Activated CD8-positive, alpha-beta memory T cell treated with anti-CD3 and anti-CD28 coated beads, Interleukin-2, amount 10 ng/mL, durations not matched to agents 7 days and 5 days (primary cell): ENCODE measurements around the gene KIAA0753. TPM values are rescaled to one million over a fixed set of nuclear protein-coding genes. Genes with fewer than 3 reads are reported as not detected.

Experiments
- ATAC-seq: fragments of 150-1000 bp; cut with Tn5 transposase; one replicate; pipeline ENCODE4 v1.10.0; 2021; ENCODE audit warnings: moderate library complexity
- CTCF ChIA-PET: fragments of 350-600 bp; sonication (Branson Sonifier 250); formaldehyde crosslinking; loops from one replicate; lab custom pipeline; 2021; ENCODE audit warnings: antibody characterized with exemption; lab: Charles Lee
- DNase-seq: peaks from one replicate; pipeline ENCODE4 v3.0.0-alpha.2; 2020
- H3K27ac Mint-ChIP-seq: one replicate; pipeline ENCODE4 v1.8.0; 2021; ENCODE audit warnings: mild to moderate bottlenecking, mixed read lengths
- H3K27me3 Mint-ChIP-seq: one replicate; pipeline ENCODE4 v1.8.0; 2021; ENCODE audit warnings: mixed read lengths
- H3K36me3 Mint-ChIP-seq: one replicate; pipeline ENCODE4 v1.8.0; 2021; ENCODE audit warnings: mild to moderate bottlenecking, mixed read lengths
- H3K4me1 Mint-ChIP-seq: one replicate; pipeline ENCODE4 v1.8.0; 2021; ENCODE audit warnings: mixed read lengths
- H3K4me3 Mint-ChIP-seq: one replicate; pipeline ENCODE4 v1.8.0; 2021; ENCODE audit warnings: mild to moderate bottlenecking, moderate library complexity, mixed read lengths
- H3K9me3 Mint-ChIP-seq: one replicate; pipeline ENCODE4 v1.8.0; 2022; ENCODE audit warnings: low read depth, mixed read lengths
- total RNA-seq, 2 experiments: library from RNA; stranded (reverse); gene quantifications; one replicate each; pipeline ENCODE4 v1.2.3, GENCODE V29; 2021

KIAA0753 gene
- total RNA-seq, 2 experiments from 2014 or later: 16.5 to 18.0 TPM

DNA sequence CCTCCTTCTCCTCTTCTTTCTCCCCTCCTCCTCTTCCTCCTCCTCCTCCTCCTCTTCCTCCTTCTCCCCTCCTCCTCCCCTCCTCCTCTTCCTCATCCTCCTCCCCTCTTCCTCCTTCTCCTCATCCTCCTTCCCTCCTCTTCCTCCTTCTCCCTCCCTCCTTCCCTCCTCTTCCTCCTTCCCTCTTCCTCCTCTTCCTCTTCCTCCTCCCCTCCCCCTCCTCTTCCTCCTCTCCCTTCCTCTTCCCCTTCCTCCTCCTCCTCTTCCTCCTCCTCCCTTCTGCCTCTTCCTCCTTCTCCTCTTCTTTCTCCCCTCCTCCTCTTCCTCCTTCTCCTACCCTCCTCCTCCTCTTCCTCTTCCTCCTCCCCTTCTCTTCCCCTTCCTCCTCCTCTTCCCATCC is 79.1 kb downstream of the KIAA0753 start:
- H3K27me3 Mint-ChIP-seq: peaks cover 29% of the 10 kb centered on the region
- no peak overlapping the region for H3K27ac Mint-ChIP-seq
- CTCF ChIA-PET: no interaction called here
- no peak overlapping the region for H3K4me3 Mint-ChIP-seq
- H3K9me3 Mint-ChIP-seq: no peaks in the 10 kb centered on the region
- ATAC-seq: no peak
- H3K4me1 Mint-ChIP-seq: no peaks in the 10 kb centered on the region
- DNase-seq: no peak
- H3K36me3 Mint-ChIP-seq: no peaks in the 10 kb centered on the region

DNA sequence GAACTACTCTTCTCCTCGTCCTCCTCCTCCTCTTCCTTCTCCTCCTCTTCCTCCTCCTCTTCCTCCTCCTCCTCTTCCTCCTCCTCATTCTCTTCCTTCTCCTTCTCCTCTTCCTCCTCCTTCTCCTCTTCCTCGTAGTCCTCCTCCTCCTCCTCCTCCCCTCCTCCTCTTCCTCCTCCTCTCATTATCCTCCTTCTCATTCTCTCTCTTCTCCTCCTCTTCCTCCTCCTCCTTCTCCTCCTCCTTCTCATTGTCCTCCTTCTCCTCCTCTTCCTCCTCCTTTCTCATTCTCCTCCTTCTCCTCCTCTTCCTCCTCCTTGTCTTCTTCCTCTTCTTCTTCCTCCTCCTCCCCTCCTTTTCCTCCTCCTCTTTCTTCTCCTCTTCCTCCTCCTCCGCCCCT is 80.0 kb downstream of the KIAA0753 start:
- no peak for ATAC-seq
- no peak overlapping the region for H3K27ac Mint-ChIP-seq
- CTCF ChIA-PET: interaction anchor here (1.0 kb wide), 1 partner anchor 89 kb away, joined by 3 read pairs; no protein-coding TSS in a partner anchor
- no peaks in the 10 kb centered on the region for H3K9me3 Mint-ChIP-seq
- no peak overlapping the region for H3K4me3 Mint-ChIP-seq
- DNase-seq: no peak
- peaks cover 30% of the 10 kb centered on the region for H3K27me3 Mint-ChIP-seq
- no peaks in the 10 kb centered on the region for H3K36me3 Mint-ChIP-seq
- peaks cover under 1% of the 10 kb centered on the region for H3K4me1 Mint-ChIP-seq

DNA sequence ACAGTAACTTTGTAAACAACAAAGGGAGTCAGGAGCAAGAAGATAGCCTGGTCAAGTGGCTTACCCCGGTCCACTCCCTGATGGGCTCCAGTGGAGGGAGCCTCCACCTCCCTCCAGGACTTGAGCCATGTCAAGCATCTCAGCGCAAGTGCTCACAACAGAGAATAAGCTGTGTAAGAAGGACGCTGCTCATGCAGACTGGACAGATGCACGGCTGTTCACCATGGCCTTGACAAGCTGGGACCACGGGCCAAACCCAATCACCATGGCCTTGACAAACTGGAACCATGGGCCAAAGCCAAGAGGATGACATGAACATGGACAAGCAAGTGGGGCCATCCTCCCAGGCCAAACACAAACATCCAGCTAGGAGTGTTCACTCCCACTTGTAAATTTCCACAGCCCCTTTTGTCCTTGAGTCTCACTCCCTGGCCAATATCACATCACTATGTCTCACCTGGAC is 80.7 kb downstream of the KIAA0753 start:
- Mint-ChIP-seq H3K4me3 (no peak overlapping the region), H3K36me3 (no peaks in the 10 kb centered on the region), H3K27ac (no peak overlapping the region), H3K9me3 (no peaks in the 10 kb centered on the region), H3K27me3 (peaks cover 37% of the 10 kb centered on the region), H3K4me1 (peaks cover 4% of the 10 kb centered on the region)
- DNase-seq (no peak), ATAC-seq (no peak)
- CTCF ChIA-PET: interaction anchor here (1.0 kb wide), 2 partner anchors 88 to 105 kb away, joined by 3 read pairs; no protein-coding TSS in a partner anchor

DNA sequence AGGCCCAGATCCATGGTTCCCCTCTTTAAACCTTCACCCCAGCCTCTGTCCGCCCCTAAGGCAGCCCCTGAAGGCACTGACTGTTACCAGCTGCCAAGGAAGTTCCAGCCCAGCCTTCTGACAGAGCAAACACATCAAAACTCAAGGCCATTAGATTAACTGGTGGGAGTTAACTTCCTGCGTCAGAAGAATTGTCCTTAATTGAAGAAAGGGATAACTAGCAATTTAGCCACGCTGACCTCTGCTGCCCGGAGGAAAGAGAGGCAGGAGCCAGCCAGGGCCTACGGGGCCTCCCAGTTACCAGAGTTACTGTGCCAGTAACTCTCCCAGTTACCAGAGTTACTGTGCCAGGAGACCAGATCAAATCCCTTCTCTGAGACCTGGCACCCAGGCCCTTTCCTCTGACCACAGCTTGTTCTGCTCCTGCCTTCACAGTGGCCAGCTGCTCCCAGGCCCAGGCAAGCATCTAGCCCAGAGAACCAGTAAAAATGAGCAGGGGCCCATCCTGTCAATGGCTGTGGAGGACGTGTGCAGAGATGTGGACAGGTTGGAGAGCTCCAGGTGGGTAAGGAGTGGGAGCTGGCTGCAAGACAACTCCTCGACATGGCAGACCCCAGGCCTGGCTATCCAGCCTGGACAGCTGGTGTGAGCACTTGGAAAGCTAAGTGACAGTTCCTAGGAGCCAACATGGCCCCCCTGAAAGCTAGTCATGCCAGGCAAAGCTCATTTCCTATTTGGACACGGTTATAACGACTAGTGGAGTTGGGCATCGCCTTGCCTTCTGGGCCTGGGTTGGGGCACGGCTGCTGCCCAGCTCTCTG is 81.4 kb downstream of the KIAA0753 start:
- Mint-ChIP-seq H3K4me1 (peaks cover 4% of the 10 kb centered on the region), H3K36me3 (no peaks in the 10 kb centered on the region), H3K27me3 (peaks cover 44% of the 10 kb centered on the region), H3K4me3 (no peak overlapping the region), H3K27ac (no peak overlapping the region), H3K9me3 (no peaks in the 10 kb centered on the region)
- DNase-seq: no peak
- ATAC-seq: no peak
- CTCF ChIA-PET: interaction anchor here (1.0 kb wide), 1 partner anchor 104 kb away, joined by 3 read pairs; no protein-coding TSS in a partner anchor

DNA sequence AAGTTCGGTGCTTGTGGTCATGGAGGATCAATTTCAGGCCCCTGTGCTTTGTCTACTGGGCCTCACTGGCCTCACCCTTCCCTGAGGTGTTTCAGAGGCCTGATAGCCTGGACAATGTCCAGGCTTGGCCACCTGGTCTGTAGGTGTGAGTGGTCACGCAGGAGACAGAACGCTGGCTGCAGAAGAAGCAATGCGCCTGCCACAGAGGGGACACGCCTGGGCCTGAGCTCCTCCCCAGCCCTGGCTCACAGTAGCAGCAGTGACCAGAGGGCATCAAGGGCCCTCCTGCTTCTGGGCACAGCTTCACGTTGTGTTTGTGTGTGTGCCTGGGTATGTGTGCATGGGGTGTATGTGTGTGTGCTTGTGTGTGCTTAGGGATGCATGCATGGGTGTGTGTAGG is 82.2 kb downstream of the KIAA0753 start:
- no peak for DNase-seq
- Mint-ChIP-seq H3K4me3 (no peak overlapping the region), H3K4me1 (peaks cover 4% of the 10 kb centered on the region), H3K9me3 (no peaks in the 10 kb centered on the region), H3K36me3 (no peaks in the 10 kb centered on the region), H3K27ac (no peak overlapping the region), H3K27me3 (peaks cover 50% of the 10 kb centered on the region)
- CTCF ChIA-PET: no interaction called here
- ATAC-seq: no peak

DNA sequence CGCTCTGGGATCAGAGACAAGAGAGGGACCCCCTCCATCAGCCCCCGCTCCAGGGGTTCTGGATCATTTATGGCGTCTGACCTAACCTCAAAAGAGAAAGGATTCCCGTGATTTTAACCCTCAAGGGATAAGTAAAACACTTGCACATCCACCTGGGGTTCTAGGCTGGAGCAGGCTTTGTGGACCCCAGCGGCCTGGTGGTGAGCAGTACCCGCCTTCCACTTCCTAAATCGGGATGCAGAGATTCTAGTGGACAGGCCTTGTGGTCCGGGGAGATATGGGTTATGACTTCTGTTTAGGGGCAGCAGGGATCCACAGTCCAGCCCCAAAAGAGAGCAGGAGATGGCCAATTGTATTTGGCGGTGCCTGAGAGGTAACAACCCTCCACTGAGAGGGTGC is 83.5 kb downstream of the KIAA0753 start:
- no peak overlapping the region for H3K27ac Mint-ChIP-seq
- no peak overlapping the region for H3K4me3 Mint-ChIP-seq
- H3K36me3 Mint-ChIP-seq: no peaks in the 10 kb centered on the region
- peaks cover 4% of the 10 kb centered on the region for H3K4me1 Mint-ChIP-seq
- no peaks in the 10 kb centered on the region for H3K9me3 Mint-ChIP-seq
- CTCF ChIA-PET: no interaction called here
- peaks cover 55% of the 10 kb centered on the region for H3K27me3 Mint-ChIP-seq
- no peak for ATAC-seq
- DNase-seq: no peak

DNA sequence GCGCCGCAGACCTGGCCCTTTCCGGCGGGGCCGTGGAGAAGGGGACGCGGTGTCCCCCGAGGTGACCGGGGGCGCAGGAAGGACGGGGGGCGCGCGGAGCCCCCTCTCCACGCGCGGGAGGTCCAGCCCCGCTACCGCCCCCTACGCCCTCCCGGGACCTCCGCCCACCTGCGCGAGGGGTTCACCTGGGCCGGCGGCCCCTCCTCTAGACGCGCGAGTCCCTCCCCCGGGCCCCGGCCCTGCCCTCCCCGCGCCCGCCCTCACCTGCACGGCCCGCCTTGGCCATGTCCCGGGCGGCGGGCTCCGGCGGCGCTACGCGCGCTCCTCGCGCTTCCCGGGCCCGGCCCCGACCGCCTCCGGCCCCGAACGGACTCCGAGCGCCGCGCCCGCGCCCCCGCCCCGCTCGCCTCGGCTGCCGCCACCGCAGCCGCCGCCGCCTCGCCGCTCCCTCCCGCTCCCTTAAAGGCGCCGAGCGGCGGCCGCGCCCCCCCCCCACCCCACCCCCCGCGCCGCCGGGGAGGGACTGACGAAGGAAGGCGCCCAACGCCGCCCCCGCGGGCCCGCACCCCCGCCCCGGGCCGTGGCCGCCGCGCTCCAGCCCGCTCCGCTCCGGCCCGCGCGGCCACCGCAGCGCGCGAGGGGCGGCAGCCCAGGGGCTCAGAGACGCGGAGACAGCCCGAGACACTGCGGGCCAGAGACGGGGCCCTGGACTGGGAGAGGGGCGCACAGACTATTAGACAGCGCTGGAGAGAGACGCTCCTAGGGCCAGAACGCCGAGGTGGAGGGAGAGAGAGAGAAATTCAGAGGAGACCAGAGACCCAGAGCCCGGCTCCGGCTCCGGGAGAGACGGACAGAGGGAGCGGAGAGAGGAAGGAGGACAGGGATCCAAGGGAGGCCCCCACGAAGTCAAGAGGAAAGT is 84.1 kb downstream of the KIAA0753 start, which contains the start of gene PITPNM3:
PITPNM3 (minus strand) TSS at position 435 of the 919 bp plus-strand sequence; CDS start at position 286, 149 bp downstream.
- no peak for ATAC-seq
- Mint-ChIP-seq H3K27me3 (peaks cover 55% of the 10 kb centered on the region), H3K9me3 (no peaks in the 10 kb centered on the region), H3K27ac (no peak within 1 kb of the TSS), H3K4me1 (peaks cover 4% of the 10 kb centered on the region), H3K36me3 (no peaks in the 10 kb centered on the region), H3K4me3 (no peak within 1 kb of the TSS)
- CTCF ChIA-PET: no interaction called here
- DNase-seq: no peak

DNA sequence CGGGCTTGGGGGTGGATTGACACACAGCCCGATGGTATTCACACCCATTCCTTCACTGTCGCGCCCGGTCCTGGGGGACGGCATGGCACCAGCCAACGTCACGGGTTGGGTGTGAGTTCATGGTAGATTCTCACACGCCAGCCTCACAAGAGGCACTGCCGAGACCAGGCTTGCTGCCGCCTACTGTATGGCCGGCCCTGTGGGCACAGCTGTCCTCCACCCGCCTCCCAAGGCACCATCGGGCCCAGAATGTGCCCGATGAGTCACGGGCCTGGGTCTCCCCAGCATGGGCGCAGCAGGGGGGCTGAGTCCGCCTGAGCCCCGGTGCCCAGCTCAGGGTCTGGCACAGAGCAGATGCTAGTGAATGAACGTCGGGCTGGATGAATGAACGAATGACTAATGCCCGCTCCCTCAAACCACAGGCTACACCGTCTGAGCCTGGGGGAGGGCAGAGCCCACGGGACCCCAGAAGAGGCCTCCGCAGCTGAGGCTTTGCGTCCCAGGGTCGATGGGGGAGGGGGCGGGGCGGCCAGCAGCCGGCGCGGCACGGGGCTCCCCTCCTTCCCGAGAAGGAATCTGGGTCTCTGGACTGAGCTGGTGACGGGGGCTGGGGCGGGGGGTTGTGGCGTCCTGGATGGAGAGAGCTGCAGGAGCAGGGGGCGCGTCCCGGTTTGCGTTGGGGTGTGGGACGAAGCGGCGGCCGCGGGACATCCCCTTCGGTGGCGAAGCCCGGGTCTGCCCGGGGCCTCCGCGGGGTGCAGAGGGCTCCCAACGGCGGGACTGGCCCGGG is 85.0 kb downstream of the KIAA0753 start:
- peaks cover 4% of the 10 kb centered on the region for H3K4me1 Mint-ChIP-seq
- H3K4me3 Mint-ChIP-seq: no peak overlapping the region
- DNase-seq: no peak
- no peak overlapping the region for H3K27ac Mint-ChIP-seq
- no peak for ATAC-seq
- no peaks in the 10 kb centered on the region for H3K36me3 Mint-ChIP-seq
- peaks cover 54% of the 10 kb centered on the region for H3K27me3 Mint-ChIP-seq
- H3K9me3 Mint-ChIP-seq: no peaks in the 10 kb centered on the region
- CTCF ChIA-PET: no interaction called here

DNA sequence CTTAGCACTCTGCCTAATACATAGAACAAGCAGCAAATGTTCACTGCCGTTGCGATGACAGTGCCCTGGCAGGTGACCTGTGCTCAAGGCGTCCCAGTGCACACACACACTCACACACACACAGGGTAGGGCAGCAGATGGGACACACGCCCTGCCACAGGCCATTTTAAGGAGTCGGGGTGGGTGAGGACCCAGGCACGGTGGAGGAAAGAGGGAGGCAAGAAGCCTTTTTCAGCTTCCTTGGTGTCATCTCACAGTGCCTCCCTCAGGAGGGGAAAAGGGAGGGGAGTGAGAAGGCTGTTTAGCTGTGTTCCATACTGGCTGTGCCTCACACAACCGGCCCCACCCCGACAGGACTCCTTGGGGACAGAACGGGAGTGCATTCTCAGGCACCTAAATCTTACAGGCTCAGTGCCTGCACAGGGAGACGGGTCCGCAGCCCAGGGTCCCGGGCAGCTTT is 85.6 kb downstream of the KIAA0753 start:
- Mint-ChIP-seq H3K4me3 (no peak overlapping the region), H3K36me3 (no peaks in the 10 kb centered on the region), H3K27me3 (peaks cover 49% of the 10 kb centered on the region), H3K4me1 (peaks cover 4% of the 10 kb centered on the region), H3K9me3 (no peaks in the 10 kb centered on the region), H3K27ac (no peak overlapping the region)
- DNase-seq (no peak), ATAC-seq (no peak)
- CTCF ChIA-PET: no interaction called here

DNA sequence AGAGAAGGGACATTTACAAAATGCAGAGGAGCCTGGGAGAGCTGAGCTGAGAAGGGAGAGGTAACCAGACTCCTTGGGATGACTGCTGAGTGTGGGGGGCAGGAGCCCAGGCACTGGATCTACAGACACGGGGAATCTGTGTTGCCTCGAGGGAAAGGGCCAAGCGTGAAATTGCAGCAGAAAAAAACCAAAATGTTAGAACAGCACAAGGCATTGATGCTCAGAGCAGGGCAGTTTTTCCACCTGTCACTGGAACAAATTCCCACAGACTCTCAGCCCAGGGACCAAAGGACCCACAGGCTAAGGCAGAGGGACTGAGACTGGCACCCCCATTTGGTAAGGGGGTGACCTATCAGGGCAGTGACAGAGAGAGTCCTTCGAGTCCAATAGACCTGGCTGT is 86.2 kb downstream of the KIAA0753 start:
- Mint-ChIP-seq H3K4me1 (peaks cover 4% of the 10 kb centered on the region), H3K27ac (no peak overlapping the region), H3K9me3 (no peaks in the 10 kb centered on the region), H3K4me3 (no peak overlapping the region), H3K36me3 (no peaks in the 10 kb centered on the region), H3K27me3 (peaks cover 49% of the 10 kb centered on the region)
- ATAC-seq (no peak), DNase-seq (no peak)
- CTCF ChIA-PET: no interaction called here

DNA sequence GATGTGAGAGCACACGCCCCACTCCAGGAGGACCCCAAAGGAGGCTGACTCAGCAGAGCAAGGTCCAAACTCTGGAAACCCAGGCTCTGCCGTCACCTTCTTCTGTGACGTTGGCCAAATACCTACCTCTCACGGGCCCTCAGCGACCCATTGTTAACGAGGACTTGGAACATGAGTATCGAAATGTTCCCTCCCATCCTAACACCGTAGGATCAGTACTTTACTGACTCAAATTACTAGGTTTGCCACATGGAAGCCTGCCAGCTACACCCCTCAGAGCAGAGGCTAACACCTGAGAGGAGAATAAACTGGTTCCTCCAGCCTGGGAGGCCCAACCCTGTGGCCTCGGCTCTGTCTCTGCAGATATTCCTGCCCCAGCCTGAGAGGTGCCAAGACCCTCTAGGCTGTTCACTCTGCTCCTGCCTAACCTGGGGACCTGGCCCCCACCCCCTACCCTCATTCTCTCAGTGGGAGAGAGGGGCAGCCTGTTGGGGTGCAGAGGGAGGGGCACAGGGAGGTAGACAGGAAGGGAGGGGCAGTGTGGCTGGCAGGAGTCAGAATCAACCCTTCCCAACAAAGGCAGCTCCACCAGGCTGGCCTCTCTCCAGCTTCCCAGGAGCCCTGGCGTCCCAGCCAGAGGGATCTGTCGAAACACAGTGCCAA is 88.5 kb downstream of the KIAA0753 start:
- H3K27me3 Mint-ChIP-seq: peaks cover 37% of the 10 kb centered on the region
- no peaks in the 10 kb centered on the region for H3K9me3 Mint-ChIP-seq
- CTCF ChIA-PET: no interaction called here
- H3K4me3 Mint-ChIP-seq: no peak overlapping the region
- peaks cover 16% of the 10 kb centered on the region for H3K4me1 Mint-ChIP-seq
- no peak overlapping the region for H3K27ac Mint-ChIP-seq
- H3K36me3 Mint-ChIP-seq: no peaks in the 10 kb centered on the region
- no peak for ATAC-seq
- no peak for DNase-seq

DNA sequence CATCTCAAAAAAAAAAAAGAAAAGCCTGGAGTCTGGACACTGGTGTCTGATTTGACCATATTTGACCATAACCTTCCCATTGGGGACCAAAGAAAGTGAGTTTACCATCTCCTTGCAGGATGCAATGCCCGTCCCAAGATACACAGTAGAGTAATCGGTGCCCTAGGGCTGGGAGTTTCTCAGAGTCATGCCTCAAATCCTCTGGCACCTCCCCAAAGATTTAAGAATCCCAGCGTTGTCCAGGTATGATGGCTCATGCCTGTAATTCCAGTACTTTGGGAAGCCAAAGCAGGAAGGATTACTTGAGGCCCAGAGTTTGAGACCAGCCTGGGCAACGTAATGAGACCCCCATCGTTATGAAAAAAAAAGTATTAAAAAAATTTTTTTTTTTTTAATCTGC is 89.2 kb downstream of the KIAA0753 start:
- ATAC-seq: no peak
- no peaks in the 10 kb centered on the region for H3K36me3 Mint-ChIP-seq
- H3K9me3 Mint-ChIP-seq: no peaks in the 10 kb centered on the region
- H3K4me3 Mint-ChIP-seq: no peak overlapping the region
- H3K27me3 Mint-ChIP-seq: peaks cover 32% of the 10 kb centered on the region
- DNase-seq: no peak
- CTCF ChIA-PET: no interaction called here
- H3K4me1 Mint-ChIP-seq: peaks cover 18% of the 10 kb centered on the region
- H3K27ac Mint-ChIP-seq: no peak overlapping the region
